NCI-H1436 (cell line): ENCODE data around the gene OR8K1.

ENCODE experiments used
- DNase-seq: peaks from one replicate; lab custom pipeline; 2025; lab: John Stamatoyannopoulos, UW

Gene OR8K1

GRCh38 chr11:56345739-56346138 lies at the start of gene OR8K1:
OR8K1 (plus strand) TSS chr11:56346039; CDS start chr11:56346039, 0 bp downstream.
- no peak for DNase-seq

GRCh38 chr11:56296898-56297297 lies 48.9 kb upstream of the OR8K1 start:
- DNase-seq = no peak

DNA sequence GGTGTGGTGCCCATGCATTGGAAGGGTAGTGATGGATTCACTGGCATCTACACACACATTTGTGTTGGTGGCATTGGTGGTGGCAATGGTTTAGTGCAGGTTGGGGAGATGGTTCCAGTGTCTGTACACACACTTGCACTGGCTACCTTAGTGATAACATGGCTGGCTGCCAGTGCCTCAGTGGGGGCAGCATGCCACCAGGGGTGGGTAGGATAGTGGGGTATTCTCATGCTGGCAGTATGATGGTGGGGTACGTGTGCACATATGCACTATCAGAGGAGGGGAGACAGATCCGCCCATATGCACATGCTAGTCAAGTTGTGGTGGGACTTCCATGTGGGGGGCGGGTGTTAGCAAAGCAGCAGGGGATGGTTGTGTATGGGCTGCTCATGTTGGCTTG lies 38.0 kb upstream of the OR8K1 start:
- no peak for DNase-seq

DNA sequence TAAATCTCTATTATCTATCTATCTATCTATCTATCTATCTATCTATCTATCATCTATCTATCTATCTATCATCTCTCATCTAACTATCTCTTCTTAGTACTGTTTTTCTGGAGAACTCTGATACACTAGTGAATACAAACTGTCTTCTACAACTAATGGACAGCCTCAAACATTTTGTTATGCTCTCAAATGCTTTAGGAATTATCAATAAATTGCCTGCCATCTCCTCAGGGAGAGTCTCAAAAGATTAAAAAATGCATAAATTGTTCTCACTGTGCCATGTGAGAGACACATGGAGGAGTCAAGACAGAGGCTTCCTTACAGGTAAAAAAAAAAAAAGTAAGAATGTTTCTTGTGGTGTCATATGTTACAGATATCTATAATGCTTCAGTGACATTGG lies 31.0 kb upstream of the OR8K1 start, which contains the start of gene OR8K3:
Gene OR8K3 (plus strand): TSS at position 301 of the 400 bp plus-strand sequence. CDS start 3,163 bp downstream, outside the sequence.
- DNase-seq = no peak

DNA sequence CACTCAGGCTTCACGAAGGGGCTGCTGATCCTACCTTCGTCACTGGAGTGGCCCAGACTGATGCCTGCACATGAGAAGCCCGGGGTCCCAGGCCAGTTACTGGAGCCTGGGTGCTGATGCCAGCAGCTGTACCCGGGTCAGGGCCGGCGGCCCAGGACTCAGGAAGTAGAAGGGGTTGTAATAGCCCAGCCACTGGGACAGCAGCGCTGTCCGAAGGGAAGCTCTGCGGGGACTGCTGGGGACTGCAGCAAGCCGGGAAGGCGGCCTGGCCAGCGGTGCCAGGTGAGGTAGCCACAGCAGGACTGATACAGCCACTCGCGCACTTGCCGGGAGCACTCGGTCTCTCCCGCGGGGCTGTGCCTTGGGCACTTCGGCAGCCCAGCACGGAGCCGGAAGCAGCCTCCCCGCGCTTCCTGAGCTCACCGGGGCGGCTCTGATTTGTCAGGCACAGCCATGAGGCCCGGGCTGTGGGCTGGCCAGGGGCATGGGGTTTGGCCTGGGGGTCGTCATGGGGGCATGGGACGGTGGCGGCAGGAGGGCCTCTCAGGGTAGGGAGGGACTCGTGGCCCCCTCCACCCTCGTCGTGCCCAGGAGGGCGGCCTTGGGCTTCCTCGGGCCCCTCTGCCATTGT lies 13.9 kb upstream of the OR8K1 start:
- DNase-seq = no peak

DNA sequence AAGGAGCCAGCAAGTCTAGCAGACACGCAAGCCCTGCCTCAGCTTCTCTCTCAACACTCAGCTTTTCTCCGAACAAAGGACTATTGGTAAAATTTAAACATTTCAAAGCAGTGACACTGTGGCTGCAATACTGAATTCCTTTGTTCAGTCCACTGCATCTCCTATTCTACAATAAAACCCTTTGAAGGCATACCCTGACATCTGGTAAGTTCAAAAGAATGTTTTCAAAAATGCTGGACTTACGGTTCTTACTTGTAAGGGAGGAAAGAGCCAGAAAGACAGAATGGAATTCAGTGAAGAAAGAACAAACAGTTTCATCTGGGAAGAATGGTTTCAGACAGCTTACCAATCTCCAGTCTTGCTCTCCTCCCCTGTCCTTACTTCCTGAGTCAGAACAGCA lies 12.7 kb upstream of the OR8K1 start:
- no peak for DNase-seq

DNA sequence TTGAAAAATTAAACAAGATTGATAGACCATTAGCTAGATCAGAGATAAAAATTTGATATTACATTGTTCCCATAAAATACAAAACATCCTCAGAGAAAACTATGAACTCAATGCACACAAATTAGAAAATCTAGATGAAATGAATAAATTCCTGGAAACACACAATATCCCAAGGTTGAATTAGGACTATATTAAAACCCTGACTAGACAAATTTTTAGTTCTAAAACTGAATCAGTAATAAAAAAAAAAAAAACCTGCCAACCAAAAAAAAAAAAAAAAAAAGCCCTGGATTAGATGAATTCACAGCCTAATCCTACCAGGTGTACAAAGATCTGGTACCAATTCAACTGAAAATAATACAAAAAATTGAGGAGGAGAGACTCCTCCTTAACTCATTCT lies 5.5 kb upstream of the OR8K1 start:
- no peak for DNase-seq

DNA sequence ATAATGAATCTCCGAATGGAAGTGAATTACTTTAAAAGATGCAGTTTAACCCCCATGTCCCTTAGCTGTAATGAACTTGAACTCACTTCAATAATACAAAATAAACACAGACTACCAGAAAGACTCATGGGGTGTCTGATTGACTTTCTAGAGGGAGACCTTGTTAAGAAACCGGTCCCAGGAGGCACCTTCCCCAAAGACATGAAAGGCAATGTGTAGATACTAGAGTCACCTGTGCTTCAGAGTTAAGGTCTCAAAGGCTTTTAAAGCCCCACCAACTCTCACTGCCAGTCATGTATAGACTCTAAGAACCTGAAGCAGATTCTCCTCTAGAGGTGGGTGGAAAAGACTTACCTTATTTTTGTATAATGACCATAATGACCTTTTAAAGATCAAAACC lies 8.2 kb downstream of the OR8K1 start, which contains the start of gene OR8J1:
Gene OR8J1 (plus strand): TSS at position 301 of the 400 bp plus-strand sequence. CDS start 5,956 bp downstream, outside the sequence.
- no peak for DNase-seq

GRCh38 chr11:56375324-56375723 lies 29.5 kb downstream of the OR8K1 start, which contains the start of gene OR8U1:
OR8U1 (plus strand) TSS chr11:56375624; CDS start chr11:56375624, 0 bp downstream.
- no peak for DNase-seq

GRCh38 chr11:56380120-56380519 lies 34.3 kb downstream of the OR8K1 start:
- no peak for DNase-seq

DNA sequence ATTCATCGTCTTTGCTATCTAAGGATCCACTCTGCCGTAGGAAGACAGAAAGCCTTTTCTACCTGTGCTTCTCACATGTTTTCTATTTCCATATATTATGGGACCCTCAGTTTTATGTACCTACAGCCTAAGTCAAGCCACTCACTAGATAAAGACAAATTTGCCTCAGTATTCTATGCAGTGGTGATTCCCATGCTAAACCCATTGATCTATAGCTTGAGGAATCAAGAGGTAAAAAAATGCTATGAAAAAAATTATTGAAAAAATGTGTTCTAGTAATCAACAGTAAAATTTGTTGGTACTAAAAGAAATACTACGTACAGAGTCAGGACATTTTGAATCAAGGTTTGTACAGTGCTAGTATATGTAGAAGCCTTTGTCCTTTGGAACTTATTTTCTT lies 48.5 kb downstream of the OR8K1 start:
- no peak for DNase-seq

GRCh38 chr11:56396047-56396446 lies 50.2 kb downstream of the OR8K1 start:
- DNase-seq = no peak
